ENCODE measurements around the gene CCDC142. TPM values are rescaled to one million over a fixed set of nuclear protein-coding genes. Genes with fewer than 3 reads are reported as not detected.

CCDC142 gene
- total and polyA plus RNA-seq, 10 of the 15 experiments (the other 5 are each of a cell fraction or from before 2014, with no cell fraction given): 0.93 to 16.9 (median 9.0) TPM

DNA sequence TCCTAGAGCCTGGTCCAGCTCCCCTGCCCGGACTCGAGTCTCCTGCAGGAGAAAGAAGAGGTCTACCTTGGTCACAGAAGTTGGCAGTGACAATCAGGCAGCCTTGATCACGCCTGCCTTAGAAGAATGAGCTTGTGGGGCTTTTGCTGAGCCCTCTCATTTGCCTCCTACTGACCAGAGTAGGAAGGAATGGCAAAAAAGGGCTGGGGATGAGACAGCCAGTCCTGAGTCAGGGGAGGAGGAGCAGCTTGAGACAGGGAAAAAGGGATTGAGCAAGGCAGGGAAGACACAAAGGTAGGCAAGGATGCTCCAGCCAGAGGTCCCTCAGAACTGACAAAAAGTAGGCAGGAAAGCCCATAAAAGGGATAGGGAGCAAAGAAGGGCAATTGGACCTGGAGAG, 55.2 kb downstream of the CCDC142 start:
- Histone ChIP-seq H3K27ac (ENCODE audit: control insufficient read depth, insufficient read depth) (no peak overlapping the region), H3K4me2 (ENCODE audit: control insufficient read depth, insufficient read depth) (no peak overlapping the region), H3K79me2 (ENCODE audit: control insufficient read depth, insufficient read depth, low read length) (peaks cover 3% of the 10 kb centered on the region; the same call in 1 of the 2 replicates), H3K27me3 (replicated peaks in 1 of 2; ENCODE audit: control insufficient read depth in 2 of 2, insufficient read depth in 2 of 2, low read length in 1 of 2) (no peaks in the 10 kb centered on the region), H3K9ac (ENCODE audit: control insufficient read depth, insufficient read depth, low read length) (no peak overlapping the region), H4K20me1 (ENCODE audit: control insufficient read depth, insufficient read depth) (no peaks in the 10 kb centered on the region), H2AFZ (ENCODE audit: control insufficient read depth, low read depth, low read length) (no peak overlapping the region), H3K4me3 (no peak overlapping the region), H3K36me3 (ENCODE audit: control insufficient read depth in 2 of 2, insufficient read depth in 2 of 2, low read length in 1 of 2) (peaks cover 0 to 12% of the 10 kb centered on the region in 2 experiments; a peak in 1 of 4 replicates), H3K9me3 (replicated peaks; ENCODE audit: control insufficient read depth, insufficient read depth, low read length) (no peaks in the 10 kb centered on the region), H3K4me1 (ENCODE audit: control insufficient read depth, insufficient read depth, low read length) (peaks cover 7% of the 10 kb centered on the region; the same call in 1 of the 2 replicates)
- DNase-seq (ENCODE audit: low read depth, low spot score) (no peak), FAIRE-seq (no peak), ATAC-seq (no peak)
- 91% methylated on average over 3 of the region's 3 CpGs for WGBS (ENCODE audit: insufficient coverage, insufficient replicate concordance, low lambda C conversion rate, missing lambda C conversion rate)
- in situ Hi-C loops (cut with MboI): no loop called here
- RAD21 ChIA-PET (ENCODE audit: unreplicated experiment): no interaction called here
- no TSS peak for BruUV-seq (replicated peaks)
- SMC1A ChIA-PET (ENCODE audit: uncharacterized antibody, unreplicated experiment): interaction anchor here (0.7 to 0.8 kb wide), 2 partner anchors 12 to 45 kb away, joined by 3 to 4 read pairs; no protein-coding TSS in a partner anchor
- TF ChIP-seq CHD4 (IDR thresholded peaks at IDR 0.05) (no peak), ZBED1 (IDR thresholded peaks at IDR 0.05; ENCODE audit: borderline replicate concordance) (no peak), CHD2 (IDR thresholded peaks at IDR 0.05; ENCODE audit: borderline replicate concordance, low read depth, low read length) (no peak), CHD1 (IDR thresholded peaks at IDR 0.05; ENCODE audit: low read depth, low read length) (no peak), MTA3 (IDR thresholded peaks at IDR 0.05; ENCODE audit: borderline replicate concordance, low read length) (no peak), EED (IDR thresholded peaks at IDR 0.05; ENCODE audit: low read depth) (no peak), ZNF217 (IDR thresholded peaks at IDR 0.05) (no peak)
- TF ChIP-seq, protein P1, sequence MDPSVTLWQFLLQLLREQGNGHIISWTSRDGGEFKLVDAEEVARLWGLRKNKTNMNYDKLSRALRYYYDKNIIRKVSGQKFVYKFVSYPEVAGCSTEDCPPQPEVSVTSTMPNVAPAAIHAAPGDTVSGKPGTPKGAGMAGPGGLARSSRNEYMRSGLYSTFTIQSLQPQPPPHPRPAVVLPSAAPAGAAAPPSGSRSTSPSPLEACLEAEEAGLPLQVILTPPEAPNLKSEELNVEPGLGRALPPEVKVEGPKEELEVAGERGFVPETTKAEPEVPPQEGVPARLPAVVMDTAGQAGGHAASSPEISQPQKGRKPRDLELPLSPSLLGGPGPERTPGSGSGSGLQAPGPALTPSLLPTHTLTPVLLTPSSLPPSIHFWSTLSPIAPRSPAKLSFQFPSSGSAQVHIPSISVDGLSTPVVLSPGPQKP (IDR thresholded peaks at IDR 0.05; ENCODE audit: low read depth, low read length): no peak
- TF ChIP-seq, protein P2, sequence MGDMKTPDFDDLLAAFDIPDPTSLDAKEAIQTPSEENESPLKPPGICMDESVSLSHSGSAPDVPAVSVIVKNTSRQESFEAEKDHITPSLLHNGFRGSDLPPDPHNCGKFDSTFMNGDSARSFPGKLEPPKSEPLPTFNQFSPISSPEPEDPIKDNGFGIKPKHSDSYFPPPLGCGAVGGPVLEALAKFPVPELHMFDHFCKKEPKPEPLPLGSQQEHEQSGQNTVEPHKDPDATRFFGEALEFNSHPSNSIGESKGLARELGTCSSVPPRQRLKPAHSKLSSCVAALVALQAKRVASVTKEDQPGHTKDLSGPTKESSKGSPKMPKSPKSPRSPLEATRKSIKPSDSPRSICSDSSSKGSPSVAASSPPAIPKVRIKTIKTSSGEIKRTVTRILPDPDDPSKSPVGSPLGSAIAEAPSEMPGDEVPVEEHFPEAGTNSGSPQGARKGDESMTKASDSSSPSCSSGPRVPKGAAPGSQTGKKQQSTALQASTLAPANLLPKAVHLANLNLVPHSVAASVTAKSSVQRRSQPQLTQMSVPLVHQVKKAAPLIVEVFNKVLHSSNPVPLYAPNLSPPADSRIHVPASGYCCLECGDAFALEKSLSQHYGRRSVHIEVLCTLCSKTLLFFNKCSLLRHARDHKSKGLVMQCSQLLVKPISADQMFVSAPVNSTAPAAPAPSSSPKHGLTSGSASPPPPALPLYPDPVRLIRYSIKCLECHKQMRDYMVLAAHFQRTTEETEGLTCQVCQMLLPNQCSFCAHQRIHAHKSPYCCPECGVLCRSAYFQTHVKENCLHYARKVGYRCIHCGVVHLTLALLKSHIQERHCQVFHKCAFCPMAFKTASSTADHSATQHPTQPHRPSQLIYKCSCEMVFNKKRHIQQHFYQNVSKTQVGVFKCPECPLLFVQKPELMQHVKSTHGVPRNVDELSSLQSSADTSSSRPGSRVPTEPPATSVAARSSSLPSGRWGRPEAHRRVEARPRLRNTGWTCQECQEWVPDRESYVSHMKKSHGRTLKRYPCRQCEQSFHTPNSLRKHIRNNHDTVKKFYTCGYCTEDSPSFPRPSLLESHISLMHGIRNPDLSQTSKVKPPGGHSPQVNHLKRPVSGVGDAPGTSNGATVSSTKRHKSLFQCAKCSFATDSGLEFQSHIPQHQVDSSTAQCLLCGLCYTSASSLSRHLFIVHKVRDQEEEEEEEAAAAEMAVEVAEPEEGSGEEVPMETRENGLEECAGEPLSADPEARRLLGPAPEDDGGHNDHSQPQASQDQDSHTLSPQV (IDR thresholded peaks at IDR 0.05): no peak
- TF ChIP-seq, protein P3, sequence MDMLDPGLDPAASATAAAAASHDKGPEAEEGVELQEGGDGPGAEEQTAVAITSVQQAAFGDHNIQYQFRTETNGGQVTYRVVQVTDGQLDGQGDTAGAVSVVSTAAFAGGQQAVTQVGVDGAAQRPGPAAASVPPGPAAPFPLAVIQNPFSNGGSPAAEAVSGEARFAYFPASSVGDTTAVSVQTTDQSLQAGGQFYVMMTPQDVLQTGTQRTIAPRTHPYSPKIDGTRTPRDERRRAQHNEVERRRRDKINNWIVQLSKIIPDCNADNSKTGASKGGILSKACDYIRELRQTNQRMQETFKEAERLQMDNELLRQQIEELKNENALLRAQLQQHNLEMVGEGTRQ (IDR thresholded peaks at IDR 0.05; ENCODE audit: borderline replicate concordance, low read depth, low read length): no peak
- TF ChIP-seq, protein P4, sequence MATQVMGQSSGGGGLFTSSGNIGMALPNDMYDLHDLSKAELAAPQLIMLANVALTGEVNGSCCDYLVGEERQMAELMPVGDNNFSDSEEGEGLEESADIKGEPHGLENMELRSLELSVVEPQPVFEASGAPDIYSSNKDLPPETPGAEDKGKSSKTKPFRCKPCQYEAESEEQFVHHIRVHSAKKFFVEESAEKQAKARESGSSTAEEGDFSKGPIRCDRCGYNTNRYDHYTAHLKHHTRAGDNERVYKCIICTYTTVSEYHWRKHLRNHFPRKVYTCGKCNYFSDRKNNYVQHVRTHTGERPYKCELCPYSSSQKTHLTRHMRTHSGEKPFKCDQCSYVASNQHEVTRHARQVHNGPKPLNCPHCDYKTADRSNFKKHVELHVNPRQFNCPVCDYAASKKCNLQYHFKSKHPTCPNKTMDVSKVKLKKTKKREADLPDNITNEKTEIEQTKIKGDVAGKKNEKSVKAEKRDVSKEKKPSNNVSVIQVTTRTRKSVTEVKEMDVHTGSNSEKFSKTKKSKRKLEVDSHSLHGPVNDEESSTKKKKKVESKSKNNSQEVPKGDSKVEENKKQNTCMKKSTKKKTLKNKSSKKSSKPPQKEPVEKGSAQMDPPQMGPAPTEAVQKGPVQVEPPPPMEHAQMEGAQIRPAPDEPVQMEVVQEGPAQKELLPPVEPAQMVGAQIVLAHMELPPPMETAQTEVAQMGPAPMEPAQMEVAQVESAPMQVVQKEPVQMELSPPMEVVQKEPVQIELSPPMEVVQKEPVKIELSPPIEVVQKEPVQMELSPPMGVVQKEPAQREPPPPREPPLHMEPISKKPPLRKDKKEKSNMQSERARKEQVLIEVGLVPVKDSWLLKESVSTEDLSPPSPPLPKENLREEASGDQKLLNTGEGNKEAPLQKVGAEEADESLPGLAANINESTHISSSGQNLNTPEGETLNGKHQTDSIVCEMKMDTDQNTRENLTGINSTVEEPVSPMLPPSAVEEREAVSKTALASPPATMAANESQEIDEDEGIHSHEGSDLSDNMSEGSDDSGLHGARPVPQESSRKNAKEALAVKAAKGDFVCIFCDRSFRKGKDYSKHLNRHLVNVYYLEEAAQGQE (IDR thresholded peaks at IDR 0.05; ENCODE audit: low read depth, low read length): no peak
- CTCF ChIA-PET: no interaction called here
- POLR2A ChIA-PET: interaction anchor here (0.6 kb wide), 1 partner anchor 239 kb away, joined by 4 read pairs; no protein-coding TSS in a partner anchor
- intact Hi-C loops (cut with micrococcal nuclease; ENCODE audit: unreplicated experiment): no loop called here

Measured in GM12878 (cell line).